GM19395 (cell line): ENCODE results near the gene CTAGE15.
"Not testable (repeated sequence)": the region's sequence is repeated elsewhere in the genome, so short reads cannot be mapped to it uniquely, and the experiment has no call there.

Experiments
- ATAC-seq: cut with Tn5 transposase; IDR thresholded peaks from one replicate; pipeline ENCODE4 v1.9.1; 2021; ENCODE audit warnings: mild to moderate bottlenecking, moderate library complexity; ENCODE audit not compliant: unreplicated experiment

The CTAGE15 gene

DNA sequence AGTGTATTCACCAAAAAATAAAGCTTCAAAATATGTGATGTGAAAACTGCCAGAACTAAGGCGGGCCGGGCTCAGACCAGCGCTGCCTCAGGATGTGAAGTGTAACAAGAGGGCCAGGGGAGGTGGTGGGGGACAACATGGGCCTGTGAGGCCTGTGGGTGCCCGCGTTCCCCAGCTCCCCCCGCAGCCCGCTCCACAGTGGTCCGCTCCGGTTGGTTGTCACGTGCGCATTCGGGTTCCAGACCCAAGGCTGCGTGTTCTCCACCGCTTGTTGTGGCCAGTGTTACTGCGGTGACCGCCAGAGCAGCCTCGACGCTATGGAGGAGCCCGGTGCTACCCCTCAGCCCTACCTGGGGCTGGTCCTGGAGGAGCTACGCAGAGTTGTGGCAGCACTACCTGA, at the start of gene CTAGE15:
CTAGE15 (plus strand) TSS at position 301 of the 400 bp plus-strand sequence; CDS start at position 318, 17 bp downstream.
- not testable (repeated sequence) for ATAC-seq

DNA sequence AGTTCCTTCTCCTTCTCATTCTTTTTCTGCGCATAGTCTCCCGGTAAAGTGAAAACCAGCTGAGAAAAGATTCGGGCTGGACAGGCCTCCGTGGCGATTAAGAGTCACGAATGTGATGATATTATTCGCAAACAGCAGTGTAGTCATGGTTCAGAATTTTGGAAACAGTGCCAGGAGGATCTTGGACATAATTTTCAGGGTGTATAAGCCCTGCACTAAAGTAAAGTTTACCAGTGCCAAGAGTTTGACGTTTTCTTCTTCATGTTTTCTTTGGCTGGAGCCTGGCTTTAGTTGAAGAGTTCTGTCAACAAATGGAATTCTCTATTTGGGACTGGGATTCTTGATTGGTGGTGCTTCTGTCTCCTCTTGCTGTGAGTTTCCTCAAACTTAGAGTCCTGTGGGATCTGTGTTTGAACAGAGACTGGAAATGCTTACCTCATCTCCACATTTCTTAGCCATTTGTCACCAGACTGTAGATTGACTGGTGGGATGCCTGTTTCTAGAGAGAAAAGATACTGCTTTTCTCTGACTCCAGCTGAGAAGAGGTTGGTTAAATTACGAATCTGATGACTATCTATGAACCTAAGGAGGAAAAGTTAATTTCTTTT, 49.2 kb upstream of the CTAGE15 start:
- not testable (repeated sequence) for ATAC-seq

DNA sequence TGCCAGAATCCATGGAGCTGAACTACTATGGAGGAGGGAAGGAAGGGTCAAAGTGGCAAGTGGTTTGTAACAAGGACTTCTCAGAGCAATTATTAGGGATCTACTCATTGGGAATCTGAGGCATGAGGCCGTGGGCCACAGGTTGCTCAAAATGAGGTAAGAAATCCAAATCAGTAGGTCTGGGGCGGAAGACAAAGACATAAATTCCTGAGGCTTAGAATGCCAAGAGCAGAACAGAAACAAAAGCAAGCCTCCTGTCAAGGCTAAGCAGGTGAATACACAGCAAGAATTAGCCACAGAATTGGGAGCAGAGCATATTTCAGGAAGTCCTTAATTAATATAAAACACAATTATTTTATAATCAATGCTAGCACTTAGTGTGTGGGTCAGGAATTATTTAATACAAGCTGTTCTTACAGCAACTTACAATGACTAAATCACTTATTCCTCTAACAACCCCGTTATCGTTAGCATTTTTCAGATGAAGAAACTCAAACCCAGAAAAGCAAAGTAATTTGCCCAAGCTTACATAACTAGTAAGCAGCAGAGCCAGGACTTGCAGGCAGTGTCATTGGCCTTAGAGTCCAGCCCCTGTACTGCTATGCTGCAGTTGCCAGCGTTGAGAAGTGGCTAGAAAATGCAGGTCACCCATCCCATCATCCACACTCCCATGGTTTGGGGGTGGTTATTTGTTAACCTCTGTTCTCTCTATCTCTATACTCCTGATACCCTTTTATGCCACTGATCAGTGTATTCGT, 40.3 kb upstream of the CTAGE15 start:
- ATAC-seq, result not testable (repeated sequence)

DNA sequence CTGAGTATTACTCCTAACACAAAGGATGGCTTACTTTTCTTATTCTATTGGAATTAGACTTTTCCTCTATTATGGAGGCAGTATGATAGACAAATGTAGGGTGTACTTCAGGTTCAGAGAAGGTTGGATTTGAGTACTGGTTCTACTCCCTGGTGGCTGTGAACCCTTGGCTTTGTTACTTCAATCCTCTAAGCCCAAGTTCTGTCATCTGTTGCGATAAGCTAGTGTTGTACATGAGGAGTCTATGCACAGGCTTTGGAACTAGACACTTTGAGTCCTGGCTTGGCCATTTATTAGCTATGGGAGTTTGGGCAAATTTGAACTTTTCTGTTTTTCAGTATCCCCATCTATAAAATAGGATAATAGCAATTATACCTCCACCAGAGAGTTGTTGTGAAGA, 39.7 kb upstream of the CTAGE15 start:
- ATAC-seq, result not testable (repeated sequence)

- ATAC-seq, result not testable (repeated sequence)
These were observed 38.3 kb upstream of the CTAGE15 start for GRCh38 chr7:143533213-143533839.

GRCh38 chr7:143536443-143536842, 35.2 kb upstream of the CTAGE15 start:
- not testable (repeated sequence) for ATAC-seq

DNA sequence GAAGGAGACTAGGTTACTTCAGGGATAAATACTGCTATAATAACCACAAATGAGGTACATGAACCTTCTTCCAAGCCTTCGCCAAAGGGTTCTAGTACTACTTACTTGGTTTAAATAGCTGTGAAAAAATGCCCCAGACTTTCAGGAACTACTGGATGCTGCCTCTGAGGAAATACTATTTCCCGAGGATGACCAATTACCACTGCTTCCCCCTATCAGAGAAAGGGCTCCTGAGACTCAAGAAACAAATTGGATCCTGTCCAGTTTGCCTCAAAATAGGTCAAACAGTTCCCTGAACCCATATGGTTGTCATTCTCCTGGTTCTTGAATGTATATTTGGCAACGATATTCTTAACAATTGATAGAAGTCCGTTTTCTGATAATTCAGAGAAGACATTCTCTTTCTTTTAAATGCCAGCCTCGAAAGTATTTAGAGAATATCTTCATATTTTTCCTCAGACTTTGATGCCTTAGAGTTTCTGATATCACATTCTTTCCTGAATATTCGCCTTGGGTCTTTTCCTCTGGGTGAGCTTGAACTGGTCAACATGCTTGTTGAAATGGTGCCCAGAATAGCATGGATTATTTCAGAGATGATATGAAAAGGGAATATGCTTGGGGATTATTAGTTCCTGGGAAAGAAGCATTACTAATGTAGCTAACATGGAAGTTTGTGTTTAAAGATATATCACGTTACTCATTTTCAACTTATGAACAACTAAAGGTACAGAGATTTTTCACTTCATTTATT, 28.1 kb upstream of the CTAGE15 start:
- ATAC-seq, result not testable (repeated sequence)

DNA sequence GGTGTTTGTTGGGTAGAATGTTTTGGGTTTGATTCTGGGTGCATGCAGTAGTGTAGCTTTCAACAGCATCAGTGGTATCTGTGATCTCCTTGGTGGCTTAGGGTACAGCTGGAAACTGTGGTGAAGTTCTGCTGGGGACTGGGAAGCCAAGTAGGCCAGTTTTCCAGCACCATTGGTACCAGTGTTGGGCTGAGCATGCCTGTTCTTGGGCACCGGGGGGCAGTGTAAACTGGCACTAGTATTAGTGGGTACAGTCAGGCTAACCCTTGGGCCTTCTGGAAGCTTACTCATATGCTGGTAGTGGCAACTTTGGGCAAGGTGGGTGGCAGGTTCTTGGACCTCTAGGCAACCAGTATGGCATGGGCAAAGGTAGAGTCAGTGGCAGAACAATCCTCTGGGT, 15.6 kb upstream of the CTAGE15 start:
- ATAC-seq, result not testable (repeated sequence)

DNA sequence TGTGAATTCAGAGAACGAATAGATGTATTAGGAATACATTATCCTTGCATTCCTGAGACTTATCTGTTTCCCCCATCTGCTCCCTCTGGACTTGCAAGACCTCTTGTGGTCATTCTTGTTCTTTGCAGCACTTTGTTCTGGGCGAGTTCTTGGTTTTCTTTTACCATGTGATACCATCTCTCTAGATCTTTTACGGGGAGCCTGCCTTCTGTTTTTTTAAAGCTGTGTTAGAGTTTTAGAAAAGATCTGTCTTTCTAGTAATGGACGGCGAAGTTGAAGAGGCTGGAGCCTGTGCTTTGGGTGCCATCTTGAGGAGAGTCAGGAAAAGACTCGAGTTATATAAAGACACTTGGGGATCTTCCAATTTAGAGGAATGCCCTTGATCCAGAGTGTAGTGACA, 8.3 kb upstream of the CTAGE15 start:
- peak; percentile 81 for ATAC-seq

DNA sequence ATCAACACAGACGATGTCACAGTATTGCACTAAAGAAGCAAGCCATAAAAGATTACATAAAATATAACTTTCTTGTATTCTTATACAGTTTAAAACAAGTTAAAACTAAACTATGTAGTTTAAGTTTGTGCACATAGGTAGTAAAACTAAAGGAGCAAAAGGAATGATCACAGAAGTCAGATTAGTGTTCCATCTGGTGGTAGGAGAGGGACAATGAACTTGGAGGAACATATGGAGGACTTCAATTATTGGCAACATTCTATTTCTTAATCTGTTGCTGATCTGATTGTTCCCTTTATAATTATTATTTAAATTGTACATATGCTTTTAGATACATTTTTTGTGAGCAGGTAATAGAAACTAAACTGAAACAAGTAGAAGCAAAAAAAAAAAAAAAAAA, 5.6 kb upstream of the CTAGE15 start:
- not testable (repeated sequence) for ATAC-seq

GRCh38 chr7:143588183-143588582, 16.6 kb downstream of the CTAGE15 start:
- ATAC-seq, result not testable (repeated sequence)

DNA sequence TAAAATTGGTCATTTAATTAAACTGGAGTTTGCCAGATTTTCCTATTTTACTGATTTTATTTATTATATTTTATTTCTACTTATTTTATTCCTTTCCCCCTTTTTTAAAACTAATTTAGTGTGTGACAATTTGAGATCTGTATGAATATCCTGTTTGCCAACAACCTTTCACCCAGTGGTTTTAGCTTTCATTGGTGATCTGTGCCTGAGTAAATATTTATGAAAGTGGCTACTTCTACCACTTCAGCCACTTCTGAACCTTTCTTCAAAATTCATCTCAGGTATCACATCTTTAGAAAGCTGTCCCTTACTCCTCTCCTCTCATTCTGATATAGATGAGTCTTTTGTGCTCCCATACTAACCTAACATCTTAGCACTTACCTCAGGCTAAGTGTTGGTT, 18.3 kb downstream of the CTAGE15 start:
- ATAC-seq, result not testable (repeated sequence)

DNA sequence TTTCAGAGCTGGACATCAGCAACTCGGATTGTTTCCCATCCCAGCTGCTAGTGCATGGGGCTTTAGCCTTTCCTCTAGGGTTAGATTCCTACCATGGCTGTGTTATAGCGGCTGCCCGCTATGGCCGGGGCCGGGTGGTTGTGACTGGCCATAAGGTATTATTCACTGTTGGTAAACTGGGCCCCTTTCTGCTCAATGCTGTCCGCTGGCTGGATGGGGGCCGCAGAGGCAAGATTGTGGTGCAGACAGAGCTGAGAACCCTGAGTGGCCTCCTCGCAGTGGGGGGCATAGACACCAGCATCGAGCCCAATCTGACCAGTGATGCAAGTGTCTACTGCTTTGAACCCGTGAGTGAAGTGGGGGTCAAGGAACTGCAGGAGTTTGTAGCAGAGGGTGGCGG, 26.5 kb downstream of the CTAGE15 start:
- ATAC-seq, result not testable (repeated sequence)

GRCh38 chr7:143603549-143603948, 31.9 kb downstream of the CTAGE15 start:
- not testable (repeated sequence) for ATAC-seq

DNA sequence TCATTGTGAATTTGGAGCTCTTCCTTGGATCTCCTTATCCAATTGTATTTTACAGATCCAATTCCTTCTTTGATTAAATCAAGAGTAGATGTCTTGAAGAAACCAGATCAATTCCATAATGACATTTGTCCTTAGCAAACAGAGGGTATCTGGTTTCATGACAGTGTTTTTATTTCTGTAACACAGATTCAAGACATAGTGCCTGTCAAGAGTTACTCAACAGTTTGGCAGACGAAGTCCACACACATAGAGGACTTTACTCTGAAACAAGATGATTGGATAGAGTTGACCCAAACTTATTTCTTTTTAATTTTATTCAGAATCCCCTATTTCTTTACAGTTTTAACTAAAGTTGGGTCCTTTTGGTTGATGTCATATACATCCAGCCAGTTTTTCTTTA, 34.5 kb downstream of the CTAGE15 start:
- not testable (repeated sequence) for ATAC-seq

- not testable (repeated sequence) for ATAC-seq
These were observed 43.9 kb downstream of the CTAGE15 start for GRCh38 chr7:143615545-143615944.

- peak; percentile 6 for ATAC-seq
These were observed 45.6 kb downstream of the CTAGE15 start for GRCh38 chr7:143617204-143617603.

- ATAC-seq, result peak; percentile 24
These were observed 48.5 kb downstream of the CTAGE15 start for GRCh38 chr7:143620058-143620457.

DNA sequence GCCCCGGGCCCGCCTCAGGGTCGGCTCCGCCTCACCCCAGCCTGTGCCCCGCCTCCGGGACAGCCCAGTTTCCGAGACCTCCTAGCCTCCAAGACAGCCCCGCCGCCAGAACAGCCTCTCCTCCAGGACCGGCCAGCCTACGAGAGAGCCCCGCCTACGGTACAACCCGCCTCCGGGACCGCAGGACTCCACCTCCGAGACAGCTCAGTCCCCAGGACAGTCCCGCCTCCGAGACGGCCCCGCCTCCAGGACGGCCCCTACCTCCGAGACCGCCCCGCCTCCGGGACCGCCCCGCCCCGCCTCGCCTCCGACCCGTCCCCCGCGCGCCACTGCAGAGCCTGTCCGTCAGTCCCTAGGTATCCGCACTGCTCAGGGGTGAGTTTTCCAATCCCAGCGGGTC, 49.0 kb downstream of the CTAGE15 start, which contains the start of gene TCAF2:
TCAF2 (plus strand) TSS at position 329 of the 400 bp plus-strand sequence.
- ATAC-seq, result peak; percentile 78

GRCh38 chr7:143621175-143621574, 49.6 kb downstream of the CTAGE15 start:
- peak; percentile 45 for ATAC-seq

GRCh38 chr7:143622130-143622529, 50.5 kb downstream of the CTAGE15 start:
- peak; percentile 23 for ATAC-seq
